PC-9 (cell line): ENCODE measurements around the gene MANEA.

Source experiments
- EZH2 ChIP-seq: fragments of 200-600 bp; sonication (generic); IDR thresholded peaks from 2 replicates; pipeline ENCODE4 v1.8.0; 2017; ENCODE audit warnings: antibody characterized with exemption, low read depth
- TF ChIP-seq, protein P1 (sequence below): fragments of 200-600 bp; sonication (generic); conservative IDR thresholded peaks from 2 replicates; pipeline ENCODE4 v1.6.1; 2017; ENCODE audit warnings: mixed run types, antibody characterized with exemption, mild to moderate bottlenecking, moderate library complexity

DNA sequence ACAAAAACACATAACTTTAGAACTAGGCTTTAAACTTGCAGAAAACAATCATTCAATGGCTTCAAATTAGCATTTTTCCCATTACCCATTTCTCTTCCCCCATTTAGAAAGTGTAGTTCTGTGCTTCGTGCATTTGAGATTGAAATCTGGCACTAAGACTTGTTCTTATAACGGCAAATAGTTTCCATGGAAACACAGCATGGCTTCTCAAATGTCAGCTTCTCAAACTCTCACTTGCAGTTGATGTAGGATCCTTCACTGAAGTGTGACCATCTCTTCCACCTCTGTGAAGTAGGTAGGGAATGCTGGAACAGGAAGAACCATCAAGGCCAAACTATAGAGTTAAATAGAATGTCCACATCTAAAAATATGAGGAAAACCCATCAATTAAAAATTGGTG, 52.2 kb downstream of the MANEA start:
- no peak for TF ChIP-seq EZH2
- TF ChIP-seq, protein P1, sequence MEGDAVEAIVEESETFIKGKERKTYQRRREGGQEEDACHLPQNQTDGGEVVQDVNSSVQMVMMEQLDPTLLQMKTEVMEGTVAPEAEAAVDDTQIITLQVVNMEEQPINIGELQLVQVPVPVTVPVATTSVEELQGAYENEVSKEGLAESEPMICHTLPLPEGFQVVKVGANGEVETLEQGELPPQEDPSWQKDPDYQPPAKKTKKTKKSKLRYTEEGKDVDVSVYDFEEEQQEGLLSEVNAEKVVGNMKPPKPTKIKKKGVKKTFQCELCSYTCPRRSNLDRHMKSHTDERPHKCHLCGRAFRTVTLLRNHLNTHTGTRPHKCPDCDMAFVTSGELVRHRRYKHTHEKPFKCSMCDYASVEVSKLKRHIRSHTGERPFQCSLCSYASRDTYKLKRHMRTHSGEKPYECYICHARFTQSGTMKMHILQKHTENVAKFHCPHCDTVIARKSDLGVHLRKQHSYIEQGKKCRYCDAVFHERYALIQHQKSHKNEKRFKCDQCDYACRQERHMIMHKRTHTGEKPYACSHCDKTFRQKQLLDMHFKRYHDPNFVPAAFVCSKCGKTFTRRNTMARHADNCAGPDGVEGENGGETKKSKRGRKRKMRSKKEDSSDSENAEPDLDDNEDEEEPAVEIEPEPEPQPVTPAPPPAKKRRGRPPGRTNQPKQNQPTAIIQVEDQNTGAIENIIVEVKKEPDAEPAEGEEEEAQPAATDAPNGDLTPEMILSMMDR = no peak
